ENCODE data around the gene AKAP1. TPM values are rescaled to one million over a fixed set of nuclear protein-coding genes. Genes with fewer than 3 reads are reported as not detected.

AKAP1 gene
- total RNA-seq, 1 donor from 2014 or later: 19.4 TPM

- DNase-seq (ENCODE audit: extremely low read depth, low read depth, low spot score): no peak
Measured at GRCh38 chr17:57158325-57158724, 73.3 kb downstream of the AKAP1 start.

GRCh38 chr17:57158795-57159194 lies 73.7 kb downstream of the AKAP1 start:
- no peak for DNase-seq (ENCODE audit: extremely low read depth, low read depth, low spot score)

GRCh38 chr17:57160624-57161023 lies 75.6 kb downstream of the AKAP1 start:
- DNase-seq (ENCODE audit: extremely low read depth, low read depth, low spot score): no peak

GRCh38 chr17:57164814-57165213 lies 79.8 kb downstream of the AKAP1 start:
- no peak for DNase-seq (ENCODE audit: extremely low read depth, low read depth, low spot score)

- no peak for DNase-seq (ENCODE audit: extremely low read depth, low read depth, low spot score)
Measured at GRCh38 chr17:57165754-57166153, 80.7 kb downstream of the AKAP1 start.

- DNase-seq (ENCODE audit: extremely low read depth, low read depth, low spot score): no peak
Measured at GRCh38 chr17:57166803-57167202, 81.8 kb downstream of the AKAP1 start.

GRCh38 chr17:57168695-57169094 lies 83.6 kb downstream of the AKAP1 start:
- no peak for DNase-seq (ENCODE audit: extremely low read depth, low read depth, low spot score)

- DNase-seq (ENCODE audit: extremely low read depth, low read depth, low spot score): no peak
Measured at GRCh38 chr17:57170866-57171265, 85.8 kb downstream of the AKAP1 start.

Other genes starting within 250 kb of the AKAP1 start
- gene TRIM25, start 171.2 kb upstream of the AKAP1 start, total RNA-seq: 60.1 and 68.6 TPM in 2 replicates
- 12.3 and 15.3 TPM in 2 replicates for gene COIL, start 124.2 kb upstream of the AKAP1 start, total RNA-seq
- gene SCPEP1, start 107.1 kb upstream of the AKAP1 start, total RNA-seq: 42.2 and 47.3 TPM in 2 replicates
- 10.3 and 15.9 TPM in 2 replicates for gene MSI2, start 171.3 kb downstream of the AKAP1 start, total RNA-seq

Measured in glomerular endothelial cell (primary cell).